ENCODE results near the gene SDK1. TPM values are rescaled to one million over a fixed set of nuclear protein-coding genes. Genes with fewer than 3 reads are reported as not detected.

The SDK1 gene, protein sequence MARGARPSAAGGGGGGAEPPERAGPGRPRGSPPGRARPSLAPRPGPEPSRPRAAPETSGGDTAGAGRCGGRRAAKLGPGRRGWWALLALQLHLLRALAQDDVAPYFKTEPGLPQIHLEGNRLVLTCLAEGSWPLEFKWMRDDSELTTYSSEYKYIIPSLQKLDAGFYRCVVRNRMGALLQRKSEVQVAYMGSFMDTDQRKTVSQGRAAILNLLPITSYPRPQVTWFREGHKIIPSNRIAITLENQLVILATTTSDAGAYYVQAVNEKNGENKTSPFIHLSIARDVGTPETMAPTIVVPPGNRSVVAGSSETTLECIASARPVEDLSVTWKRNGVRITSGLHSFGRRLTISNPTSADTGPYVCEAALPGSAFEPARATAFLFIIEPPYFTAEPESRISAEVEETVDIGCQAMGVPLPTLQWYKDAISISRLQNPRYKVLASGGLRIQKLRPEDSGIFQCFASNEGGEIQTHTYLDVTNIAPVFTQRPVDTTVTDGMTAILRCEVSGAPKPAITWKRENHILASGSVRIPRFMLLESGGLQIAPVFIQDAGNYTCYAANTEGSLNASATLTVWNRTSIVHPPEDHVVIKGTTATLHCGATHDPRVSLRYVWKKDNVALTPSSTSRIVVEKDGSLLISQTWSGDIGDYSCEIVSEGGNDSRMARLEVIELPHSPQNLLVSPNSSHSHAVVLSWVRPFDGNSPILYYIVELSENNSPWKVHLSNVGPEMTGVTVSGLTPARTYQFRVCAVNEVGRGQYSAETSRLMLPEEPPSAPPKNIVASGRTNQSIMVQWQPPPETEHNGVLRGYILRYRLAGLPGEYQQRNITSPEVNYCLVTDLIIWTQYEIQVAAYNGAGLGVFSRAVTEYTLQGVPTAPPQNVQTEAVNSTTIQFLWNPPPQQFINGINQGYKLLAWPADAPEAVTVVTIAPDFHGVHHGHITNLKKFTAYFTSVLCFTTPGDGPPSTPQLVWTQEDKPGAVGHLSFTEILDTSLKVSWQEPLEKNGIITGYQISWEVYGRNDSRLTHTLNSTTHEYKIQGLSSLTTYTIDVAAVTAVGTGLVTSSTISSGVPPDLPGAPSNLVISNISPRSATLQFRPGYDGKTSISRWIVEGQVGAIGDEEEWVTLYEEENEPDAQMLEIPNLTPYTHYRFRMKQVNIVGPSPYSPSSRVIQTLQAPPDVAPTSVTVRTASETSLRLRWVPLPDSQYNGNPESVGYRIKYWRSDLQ (N-terminal part only)
- polyA plus RNA-seq (2013, experiment 1 of 2), result 6.1 TPM
- polyA plus RNA-seq (2013, experiment 2 of 2), result 6.0 TPM

DNA sequence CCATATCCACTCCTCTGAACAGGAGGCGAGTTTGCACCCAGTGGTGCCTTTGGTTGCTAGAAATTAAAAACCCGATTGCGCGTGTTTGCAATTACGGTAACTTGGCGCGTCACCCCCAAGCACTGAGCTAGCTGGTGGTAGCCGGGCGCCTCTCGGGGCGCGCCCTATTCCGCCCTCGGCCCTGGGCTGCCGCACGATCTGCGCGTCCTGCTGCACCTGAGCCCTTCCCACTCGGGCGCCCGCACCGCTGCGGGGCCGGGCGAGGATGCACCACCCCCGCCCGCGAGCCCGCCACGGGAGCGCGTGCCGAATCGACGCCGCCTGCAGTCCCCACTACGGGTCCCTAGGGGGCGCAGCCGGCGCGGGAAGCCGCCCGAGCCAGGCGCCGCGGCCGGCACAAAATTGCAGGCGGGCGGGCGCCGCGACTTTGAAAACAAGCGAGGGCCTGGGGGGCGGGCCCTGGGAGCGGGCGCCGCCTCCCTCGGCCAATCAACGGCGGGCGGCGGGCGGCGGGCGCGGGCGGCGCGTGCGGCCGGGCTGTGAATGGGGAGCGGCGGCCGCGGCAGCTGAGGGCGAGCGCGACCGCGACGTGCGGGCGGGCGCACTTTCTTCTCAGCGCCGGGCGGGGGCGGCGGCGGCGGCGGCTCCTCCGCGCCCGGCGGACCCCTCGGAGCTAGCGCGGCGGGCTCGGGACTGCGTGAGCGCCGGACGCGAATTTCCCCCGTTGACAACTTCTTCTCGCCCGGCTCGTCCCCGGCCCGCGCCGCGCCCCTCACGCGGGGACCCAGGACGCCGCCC, at the start of gene SDK1:
TSS of gene SDK1 (plus strand) at position 602 of the 798 bp plus-strand sequence. CDS start 335 bp downstream, outside the sequence.
- Histone ChIP-seq H3K4ac (ENCODE audit: low read depth in 1 of 2, low read length in 2 of 2) (peak within 1 kb of the TSS in 1 of 2 experiments; percentile 51), H2AK5ac (ENCODE audit: low read length, severe bottlenecking) (no peak within 1 kb of the TSS), H3K4me2 (ENCODE audit: low read length, poor library complexity, severe bottlenecking) (peak within 1 kb of the TSS; percentile 99), H3K79me1 (replicated peaks; ENCODE audit: low read length, poor library complexity, severe bottlenecking) (peaks cover 8% of the 10 kb centered on the region), H3K27ac (ENCODE audit: low read length, poor library complexity, severe bottlenecking) (no peak within 1 kb of the TSS), H3K9me3 (ENCODE audit: control insufficient read depth, low read length) (no peaks in the 10 kb centered on the region), H3K4me1 (ENCODE audit: control insufficient read depth, insufficient read depth, low read depth, low read length) (peaks cover 8% of the 10 kb centered on the region), H3K18ac (ENCODE audit: low read depth in 1 of 2, low read length in 2 of 2) (peak within 1 kb of the TSS; percentile 15 to 80), H3K9ac (ENCODE audit: low read length) (peak within 1 kb of the TSS; percentile 82), H3K23ac (ENCODE audit: low read length in 2 of 2) (peak within 1 kb of the TSS in 1 of 2 experiments; percentile 69), H4K8ac (ENCODE audit: low read length) (no peak within 1 kb of the TSS), H2BK15ac (ENCODE audit: low read depth, poor library complexity, severe bottlenecking) (peak within 1 kb of the TSS; percentile 57), H3K36me3 (ENCODE audit: control insufficient read depth in 1 of 2, insufficient read depth in 2 of 2, low read depth in 1 of 2, low read length in 2 of 2) (no peaks in the 10 kb centered on the region), H3K4me3 (ENCODE audit: insufficient read depth in 1 of 2, low read depth in 1 of 2, low read length in 2 of 2) (peak within 1 kb of the TSS; percentile 75 to 89), H3K27me3 (ENCODE audit: control insufficient read depth in 1 of 2, insufficient read depth in 1 of 2, low read length in 2 of 2) (no peaks in the 10 kb centered on the region), H2BK5ac (ENCODE audit: low read depth, low read length, poor library complexity, severe bottlenecking) (no peak within 1 kb of the TSS), H3K14ac (ENCODE audit: low read length in 2 of 2) (peak within 1 kb of the TSS in 1 of 2 experiments; percentile 71), H2BK120ac (ENCODE audit: low read depth, low read length) (no peak within 1 kb of the TSS), H2AFZ (ENCODE audit: low read depth, low read length) (peak within 1 kb of the TSS; percentile 77), H4K91ac (ENCODE audit: low read length) (no peak within 1 kb of the TSS), H2BK12ac (ENCODE audit: low read length in 2 of 2) (peak within 1 kb of the TSS in 1 of 2 experiments; percentile 93)
- under 1% methylated on average over 43 of the region's 119 CpGs for WGBS
- DNase-seq, result peak; percentile 91

DNA sequence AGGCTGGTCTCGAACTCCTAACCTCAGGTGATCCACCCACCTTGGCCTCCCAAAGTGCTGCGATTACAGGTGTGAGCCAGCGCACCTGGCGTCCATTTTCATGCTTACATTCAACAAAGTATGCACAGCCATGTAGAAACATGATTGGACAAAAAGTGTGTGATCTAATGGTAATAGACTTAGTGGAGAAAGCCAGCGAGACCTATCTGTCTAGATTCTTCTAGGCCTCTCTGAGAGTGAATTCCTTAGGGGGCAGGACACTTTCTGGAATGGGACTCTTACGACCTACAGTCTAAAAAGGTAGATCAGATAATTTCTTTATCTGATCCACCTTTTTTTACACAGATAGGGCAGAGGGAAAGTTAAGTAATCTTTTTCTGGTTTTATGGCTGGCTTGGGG, 46.3 kb upstream of the SDK1 start:
- Histone ChIP-seq H2AFZ (ENCODE audit: low read depth, low read length) (no peak overlapping the region), H3K4ac (ENCODE audit: low read depth in 1 of 2, low read length in 2 of 2) (no peak overlapping the region), H2BK12ac (ENCODE audit: low read length in 2 of 2) (no peak overlapping the region), H3K27ac (ENCODE audit: low read length, poor library complexity, severe bottlenecking) (no peak overlapping the region), H3K14ac (ENCODE audit: low read length in 2 of 2) (no peak overlapping the region), H4K8ac (ENCODE audit: low read length) (no peak overlapping the region), H3K9me3 (ENCODE audit: control insufficient read depth, low read length) (peaks cover 7% of the 10 kb centered on the region), H3K4me3 (ENCODE audit: insufficient read depth in 1 of 2, low read depth in 1 of 2, low read length in 2 of 2) (no peak overlapping the region), H2BK15ac (ENCODE audit: low read depth, poor library complexity, severe bottlenecking) (no peak overlapping the region), H2BK5ac (ENCODE audit: low read depth, low read length, poor library complexity, severe bottlenecking) (no peak overlapping the region), H3K4me1 (ENCODE audit: control insufficient read depth, insufficient read depth, low read depth, low read length) (no peaks in the 10 kb centered on the region), H3K27me3 (ENCODE audit: control insufficient read depth in 1 of 2, insufficient read depth in 1 of 2, low read length in 2 of 2) (peaks cover 0 to 10% of the 10 kb centered on the region in 2 experiments), H3K9ac (ENCODE audit: low read length) (no peak overlapping the region), H3K4me2 (ENCODE audit: low read length, poor library complexity, severe bottlenecking) (no peak overlapping the region), H3K79me1 (replicated peaks; ENCODE audit: low read length, poor library complexity, severe bottlenecking) (no peaks in the 10 kb centered on the region), H3K23ac (ENCODE audit: low read length in 2 of 2) (no peak overlapping the region), H2AK5ac (ENCODE audit: low read length, severe bottlenecking) (no peak overlapping the region), H3K18ac (ENCODE audit: low read depth in 1 of 2, low read length in 2 of 2) (no peak overlapping the region), H2BK120ac (ENCODE audit: low read depth, low read length) (no peak overlapping the region), H3K36me3 (ENCODE audit: control insufficient read depth in 1 of 2, insufficient read depth in 2 of 2, low read depth in 1 of 2, low read length in 2 of 2) (no peaks in the 10 kb centered on the region), H4K91ac (ENCODE audit: low read length) (no peak overlapping the region)
- over 99% methylated on average over 5 of the region's 6 CpGs for WGBS
- no peak for DNase-seq

DNA sequence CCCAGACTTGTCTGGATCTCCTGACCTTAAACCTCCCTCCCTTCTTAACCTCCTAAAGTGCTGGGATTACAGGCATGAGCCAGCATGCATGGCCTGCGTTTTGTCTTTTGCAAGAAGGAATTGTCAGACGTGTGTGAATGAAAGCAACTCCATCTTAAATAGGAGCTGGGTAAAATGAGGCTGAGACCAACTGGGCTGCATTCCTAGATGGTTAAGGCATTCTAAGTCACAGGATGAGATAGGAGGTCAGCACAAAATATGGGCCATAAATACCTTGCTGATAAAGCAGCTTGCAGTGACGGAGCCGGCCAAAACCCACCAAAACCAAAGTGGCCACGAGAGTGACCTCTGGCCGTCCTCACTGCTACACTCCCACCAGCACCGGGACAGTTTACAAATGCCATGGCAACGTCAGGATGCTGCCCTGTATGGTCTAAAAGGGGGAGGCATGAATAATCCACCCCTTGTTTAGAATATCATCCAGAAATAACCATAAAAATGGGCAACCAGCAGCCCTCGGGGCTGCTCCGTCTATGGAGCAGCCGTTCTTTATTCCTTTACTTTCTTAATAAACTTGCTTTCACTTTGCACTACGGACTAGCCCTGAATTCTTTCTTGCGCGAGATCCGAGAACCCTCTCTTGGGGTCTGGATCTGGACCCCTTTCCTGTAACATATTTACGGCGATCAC, 41.2 kb upstream of the SDK1 start:
- Histone ChIP-seq H3K4me3 (ENCODE audit: insufficient read depth in 1 of 2, low read depth in 1 of 2, low read length in 2 of 2) (peak overlapping the region in 1 of 2 experiments; percentile 79), H3K14ac (ENCODE audit: low read length in 2 of 2) (no peak overlapping the region), H2BK15ac (ENCODE audit: low read depth, poor library complexity, severe bottlenecking) (no peak overlapping the region), H3K4me2 (ENCODE audit: low read length, poor library complexity, severe bottlenecking) (no peak overlapping the region), H2BK5ac (ENCODE audit: low read depth, low read length, poor library complexity, severe bottlenecking) (no peak overlapping the region), H3K18ac (ENCODE audit: low read depth in 1 of 2, low read length in 2 of 2) (peak overlapping the region in 1 of 2 experiments; percentile 11), H3K4me1 (ENCODE audit: control insufficient read depth, insufficient read depth, low read depth, low read length) (no peaks in the 10 kb centered on the region), H3K4ac (ENCODE audit: low read depth in 1 of 2, low read length in 2 of 2) (no peak overlapping the region), H3K9ac (ENCODE audit: low read length) (peak overlapping the region; percentile 90), H4K8ac (ENCODE audit: low read length) (no peak overlapping the region), H3K27ac (ENCODE audit: low read length, poor library complexity, severe bottlenecking) (no peak overlapping the region), H3K27me3 (ENCODE audit: control insufficient read depth in 1 of 2, insufficient read depth in 1 of 2, low read length in 2 of 2) (peaks cover 0 to 23% of the 10 kb centered on the region in 2 experiments), H3K9me3 (ENCODE audit: control insufficient read depth, low read length) (peaks cover 3% of the 10 kb centered on the region), H2AFZ (ENCODE audit: low read depth, low read length) (no peak overlapping the region), H2AK5ac (ENCODE audit: low read length, severe bottlenecking) (no peak overlapping the region), H3K36me3 (ENCODE audit: control insufficient read depth in 1 of 2, insufficient read depth in 2 of 2, low read depth in 1 of 2, low read length in 2 of 2) (no peaks in the 10 kb centered on the region), H3K23ac (ENCODE audit: low read length in 2 of 2) (no peak overlapping the region), H2BK120ac (ENCODE audit: low read depth, low read length) (no peak overlapping the region), H4K91ac (ENCODE audit: low read length) (no peak overlapping the region), H3K79me1 (replicated peaks; ENCODE audit: low read length, poor library complexity, severe bottlenecking) (no peaks in the 10 kb centered on the region), H2BK12ac (ENCODE audit: low read length in 2 of 2) (no peak overlapping the region)
- WGBS, result 52% methylated on average over 17 of the region's 17 CpGs
- peak; percentile 60 for DNase-seq

All from mesenchymal stem cell (in vitro differentiated cells and primary cell).